ENCODE data around the gene TUT1.

The TUT1 gene

GRCh38 chr11:62545437-62546243, 45.7 kb downstream of the TUT1 start:
- peak overlapping the region; percentile 12 for H3K4me2 ChIP-seq (ENCODE audit: low read depth, low read length, poor library complexity, severe bottlenecking)
- H3K9me3 ChIP-seq (ENCODE audit: insufficient read depth, low read length), result no peaks in the 10 kb centered on the region
- no peaks in the 10 kb centered on the region for H3K27me3 ChIP-seq (ENCODE audit: low read length)
- H4K20me1 ChIP-seq (ENCODE audit: low read depth, low read length), result no peaks in the 10 kb centered on the region
- no peaks in the 10 kb centered on the region for H3K79me2 ChIP-seq (ENCODE audit: insufficient read depth, low read length)
- H3K9ac ChIP-seq (ENCODE audit: low read length), result no peak overlapping the region
- H3F3A ChIP-seq (ENCODE audit: insufficient read depth), result no peaks in the 10 kb centered on the region
- H3K4me3 ChIP-seq (ENCODE audit: insufficient read depth, low read length, poor library complexity, severe bottlenecking), result no peak overlapping the region
- H3K27ac ChIP-seq (ENCODE audit: low read depth, low read length), result no peak overlapping the region
- H3K36me3 ChIP-seq (ENCODE audit: low read length), result no peaks in the 10 kb centered on the region
- H3K9me2 ChIP-seq (replicated peaks; ENCODE audit: insufficient read depth, low read length), result no peaks in the 10 kb centered on the region
- TF ChIP-seq EZH2phosphoT487 (conservative IDR thresholded peaks at IDR 0.05; ENCODE audit: low read length), result no peak
- TF ChIP-seq CTCF (IDR thresholded peaks at IDR 0.05; ENCODE audit: insufficient read depth, low read length, poor library complexity, severe bottlenecking), result no peak
- H2AFZ ChIP-seq (ENCODE audit: low read depth, low read length, severe bottlenecking), result no peak overlapping the region

GRCh38 chr11:62544581-62545436, 46.5 kb downstream of the TUT1 start:
- H3F3A ChIP-seq (ENCODE audit: insufficient read depth), result no peaks in the 10 kb centered on the region
- H3K9ac ChIP-seq (ENCODE audit: low read length), result no peak overlapping the region
- no peaks in the 10 kb centered on the region for H4K20me1 ChIP-seq (ENCODE audit: low read depth, low read length)
- no peaks in the 10 kb centered on the region for H3K79me2 ChIP-seq (ENCODE audit: insufficient read depth, low read length)
- H3K4me3 ChIP-seq (ENCODE audit: insufficient read depth, low read length, poor library complexity, severe bottlenecking), result no peak overlapping the region
- no peak overlapping the region for H3K27ac ChIP-seq (ENCODE audit: low read depth, low read length)
- TF ChIP-seq EZH2phosphoT487 (conservative IDR thresholded peaks at IDR 0.05; ENCODE audit: low read length) (no peak), CTCF (IDR thresholded peaks at IDR 0.05; ENCODE audit: insufficient read depth, low read length, poor library complexity, severe bottlenecking) (no peak)
- no peaks in the 10 kb centered on the region for H3K36me3 ChIP-seq (ENCODE audit: low read length)
- no peaks in the 10 kb centered on the region for H3K9me3 ChIP-seq (ENCODE audit: insufficient read depth, low read length)
- no peak overlapping the region for H2AFZ ChIP-seq (ENCODE audit: low read depth, low read length, severe bottlenecking)
- no peak overlapping the region for H3K4me2 ChIP-seq (ENCODE audit: low read depth, low read length, poor library complexity, severe bottlenecking)
- H3K27me3 ChIP-seq (ENCODE audit: low read length), result no peaks in the 10 kb centered on the region
- no peaks in the 10 kb centered on the region for H3K9me2 ChIP-seq (replicated peaks; ENCODE audit: insufficient read depth, low read length)

GRCh38 chr11:62543680-62544444, 47.5 kb downstream of the TUT1 start:
- Histone ChIP-seq H3K27me3 (ENCODE audit: low read length) (no peaks in the 10 kb centered on the region), H2AFZ (ENCODE audit: low read depth, low read length, severe bottlenecking) (no peak overlapping the region), H3K4me3 (ENCODE audit: insufficient read depth, low read length, poor library complexity, severe bottlenecking) (no peak overlapping the region), H3K9me3 (ENCODE audit: insufficient read depth, low read length) (no peaks in the 10 kb centered on the region), H3K9ac (ENCODE audit: low read length) (no peak overlapping the region), H4K20me1 (ENCODE audit: low read depth, low read length) (no peaks in the 10 kb centered on the region), H3K4me2 (ENCODE audit: low read depth, low read length, poor library complexity, severe bottlenecking) (no peak overlapping the region), H3K9me2 (replicated peaks; ENCODE audit: insufficient read depth, low read length) (no peaks in the 10 kb centered on the region), H3K36me3 (ENCODE audit: low read length) (no peaks in the 10 kb centered on the region), H3K27ac (ENCODE audit: low read depth, low read length) (no peak overlapping the region), H3F3A (ENCODE audit: insufficient read depth) (no peaks in the 10 kb centered on the region), H3K79me2 (ENCODE audit: insufficient read depth, low read length) (no peaks in the 10 kb centered on the region)
- no peak for TF ChIP-seq CTCF (IDR thresholded peaks at IDR 0.05; ENCODE audit: insufficient read depth, low read length, poor library complexity, severe bottlenecking)
- no peak for TF ChIP-seq EZH2phosphoT487 (conservative IDR thresholded peaks at IDR 0.05; ENCODE audit: low read length)
